GF-D8 (cell line): ENCODE results near the gene ZNF559.

Experiments
- DNase-seq: peaks from one replicate; lab custom pipeline; 2025; lab: John Stamatoyannopoulos, UW

The ZNF559 gene

DNA sequence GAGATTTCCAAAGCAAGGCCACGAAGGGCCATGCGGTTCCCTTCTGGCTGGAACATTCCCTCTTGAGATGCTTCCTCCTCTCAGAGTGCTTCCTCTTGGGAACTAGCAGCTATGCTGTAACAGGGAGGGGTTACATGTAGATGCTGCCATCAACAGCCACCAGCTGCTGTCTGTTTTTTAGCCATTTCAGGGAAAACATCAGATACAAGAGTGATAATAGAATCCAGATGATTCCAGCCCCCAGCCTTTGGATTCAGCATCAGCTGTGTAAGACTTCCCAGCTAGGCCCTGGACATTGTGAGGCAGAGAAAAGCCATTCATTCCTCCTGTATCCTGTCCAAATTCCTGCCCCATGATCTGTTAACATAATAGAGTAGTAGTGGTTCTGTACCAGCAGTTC lies 30.7 kb downstream of the ZNF559 start:
- DNase-seq: no peak

DNA sequence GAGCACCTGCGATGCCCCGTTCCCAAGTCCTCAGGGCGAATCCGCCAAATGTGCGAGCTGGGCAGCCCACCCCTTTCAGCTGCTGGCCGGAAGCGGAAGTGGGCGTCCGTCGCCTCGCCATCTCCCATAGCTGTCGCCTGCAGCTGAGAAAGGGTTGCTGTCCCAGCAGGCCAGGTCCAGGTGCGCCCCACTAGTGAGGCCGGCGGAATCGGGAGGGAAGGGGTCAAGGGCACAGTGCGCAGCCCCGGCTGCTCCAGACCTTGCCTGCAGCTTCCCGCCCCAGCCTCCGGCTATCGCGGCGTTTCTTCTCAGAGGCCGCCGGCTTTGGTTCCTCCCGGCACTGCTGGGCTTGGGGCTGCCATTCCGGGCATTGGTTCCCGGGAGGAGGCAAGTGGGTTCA lies 38.9 kb downstream of the ZNF559 start, which contains the start of gene ZNF177:
Gene ZNF177 (plus strand): TSS at position 109 of the 400 bp plus-strand sequence. CDS start 15,299 bp downstream, outside the sequence.
- DNase-seq: no peak

DNA sequence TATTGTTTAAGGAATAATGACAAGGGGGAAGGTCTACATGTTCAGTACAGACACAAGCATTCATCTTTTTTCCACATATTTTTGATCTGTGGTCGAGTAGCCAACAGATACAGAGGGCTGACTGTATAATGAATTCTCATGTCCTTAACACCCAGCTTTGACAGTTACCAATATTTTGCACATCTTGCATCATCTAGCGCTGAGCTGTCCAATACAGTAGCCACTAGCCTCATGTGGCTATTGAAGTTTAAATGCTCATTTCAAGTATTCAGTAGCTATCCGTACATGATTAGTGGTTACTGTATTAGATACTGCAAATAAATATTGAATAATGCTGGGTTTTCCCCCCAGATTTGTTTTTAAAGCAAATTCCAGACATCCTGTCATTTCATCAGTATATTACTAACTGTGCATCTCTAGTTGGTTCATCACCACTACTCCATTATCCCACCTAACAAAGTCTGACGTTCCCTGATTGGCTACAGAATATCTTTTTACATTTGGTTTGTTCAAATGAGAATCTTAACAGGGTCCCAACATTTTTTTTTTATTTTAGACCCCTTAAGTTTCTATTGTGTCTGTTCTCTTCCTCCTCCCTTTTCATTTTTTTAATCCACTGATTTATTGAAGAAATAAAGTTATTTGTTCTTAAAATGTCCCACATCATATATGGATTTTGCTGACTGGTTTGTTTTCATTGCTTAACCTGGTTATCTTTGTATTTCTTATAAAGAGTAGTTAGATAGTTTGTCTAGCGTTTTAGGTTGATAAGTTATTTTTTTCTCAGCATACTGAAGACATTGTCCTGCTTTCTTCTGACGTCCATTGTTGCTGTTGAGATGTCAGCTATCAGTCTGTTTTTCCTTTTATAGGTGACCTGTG lies 47.0 kb downstream of the ZNF559 start:
- DNase-seq: no peak

DNA sequence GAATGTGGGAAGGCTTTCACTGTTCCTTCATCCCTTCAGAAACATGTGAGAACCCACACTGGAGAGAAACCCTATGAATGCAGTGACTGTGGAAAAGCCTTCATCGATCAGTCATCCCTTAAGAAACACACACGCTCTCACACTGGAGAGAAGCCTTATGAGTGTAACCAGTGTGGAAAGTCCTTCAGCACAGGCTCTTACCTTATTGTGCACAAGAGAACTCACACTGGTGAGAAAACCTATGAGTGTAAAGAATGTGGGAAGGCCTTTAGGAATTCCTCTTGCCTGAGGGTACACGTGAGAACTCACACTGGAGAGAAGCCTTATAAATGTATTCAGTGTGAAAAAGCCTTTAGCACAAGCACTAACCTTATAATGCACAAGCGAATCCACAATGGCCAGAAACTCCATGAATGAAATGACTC lies 57.4 kb downstream of the ZNF559 start:
- DNase-seq: no peak
